ENCODE data around the gene CKS2. TPM values are rescaled to one million over a fixed set of nuclear protein-coding genes. Genes with fewer than 3 reads are reported as not detected.

CKS2 gene
- total RNA-seq, 4 donors from 2014 or later = 4.2 to 57.0 (median 19.1) TPM

DNA sequence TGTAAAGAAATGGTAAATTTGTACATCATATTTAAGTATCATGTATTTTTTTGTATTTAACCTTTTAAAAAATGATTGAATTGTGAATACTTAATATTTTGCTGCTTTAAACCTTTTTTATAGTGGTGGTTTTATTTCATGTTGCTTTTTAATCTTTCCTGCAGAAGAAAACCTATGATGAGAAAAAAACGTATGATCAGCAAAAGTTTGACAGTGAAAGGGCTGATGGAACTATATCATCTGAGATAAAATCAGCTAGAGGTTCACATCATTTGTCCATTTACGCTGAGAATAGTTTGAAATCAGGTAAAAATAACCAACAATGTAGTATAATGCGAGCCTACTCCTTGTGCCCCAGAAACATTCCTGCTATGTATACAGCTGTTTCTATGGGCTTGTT is 14.7 kb downstream of the CKS2 start:
- no peak for DNase-seq
- intact Hi-C loops (cut with DNase I; ENCODE audit: low total_unique reads) = no loop called here
- no peaks in the 10 kb centered on the region for H3K27me3 ChIP-seq
- no peak for TF ChIP-seq POLR2A (IDR thresholded peaks at IDR 0.05)
- TF ChIP-seq, protein P1, sequence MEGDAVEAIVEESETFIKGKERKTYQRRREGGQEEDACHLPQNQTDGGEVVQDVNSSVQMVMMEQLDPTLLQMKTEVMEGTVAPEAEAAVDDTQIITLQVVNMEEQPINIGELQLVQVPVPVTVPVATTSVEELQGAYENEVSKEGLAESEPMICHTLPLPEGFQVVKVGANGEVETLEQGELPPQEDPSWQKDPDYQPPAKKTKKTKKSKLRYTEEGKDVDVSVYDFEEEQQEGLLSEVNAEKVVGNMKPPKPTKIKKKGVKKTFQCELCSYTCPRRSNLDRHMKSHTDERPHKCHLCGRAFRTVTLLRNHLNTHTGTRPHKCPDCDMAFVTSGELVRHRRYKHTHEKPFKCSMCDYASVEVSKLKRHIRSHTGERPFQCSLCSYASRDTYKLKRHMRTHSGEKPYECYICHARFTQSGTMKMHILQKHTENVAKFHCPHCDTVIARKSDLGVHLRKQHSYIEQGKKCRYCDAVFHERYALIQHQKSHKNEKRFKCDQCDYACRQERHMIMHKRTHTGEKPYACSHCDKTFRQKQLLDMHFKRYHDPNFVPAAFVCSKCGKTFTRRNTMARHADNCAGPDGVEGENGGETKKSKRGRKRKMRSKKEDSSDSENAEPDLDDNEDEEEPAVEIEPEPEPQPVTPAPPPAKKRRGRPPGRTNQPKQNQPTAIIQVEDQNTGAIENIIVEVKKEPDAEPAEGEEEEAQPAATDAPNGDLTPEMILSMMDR (IDR thresholded peaks at IDR 0.05) = no peak
- no peak overlapping the region for H3K4me3 ChIP-seq
- H3K4me1 ChIP-seq = peaks cover 0 to 10% of the 10 kb centered on the region in 2 donors
- no peak overlapping the region for H3K27ac ChIP-seq
- no peaks in the 10 kb centered on the region for H3K36me3 ChIP-seq
- no peaks in the 10 kb centered on the region for H3K9me3 ChIP-seq

DNA sequence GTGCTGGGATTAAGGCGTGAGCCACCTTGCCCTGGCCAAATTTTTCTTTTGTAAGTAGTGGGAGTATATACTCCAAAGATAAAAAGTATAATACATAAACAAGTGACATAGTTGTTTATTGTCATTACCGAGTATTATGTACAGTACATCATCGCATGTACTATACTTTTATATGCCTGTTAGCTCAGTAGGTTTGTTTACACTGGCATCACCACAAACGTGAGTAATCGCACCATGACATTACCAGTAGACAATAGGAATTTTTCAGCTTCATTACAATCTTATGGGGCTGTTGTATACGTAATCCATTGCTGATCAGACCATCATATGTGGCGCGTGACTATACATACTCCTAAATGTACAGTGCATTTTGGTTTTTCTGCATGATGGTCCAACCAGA is 17.1 kb downstream of the CKS2 start:
- Histone ChIP-seq H3K4me1 (no peaks in the 10 kb centered on the region), H3K9me3 (no peaks in the 10 kb centered on the region), H3K27ac (no peak overlapping the region), H3K27me3 (no peaks in the 10 kb centered on the region), H3K36me3 (no peaks in the 10 kb centered on the region), H3K4me3 (no peak overlapping the region)
- TF ChIP-seq, protein P1 (IDR thresholded peaks at IDR 0.05) = no peak
- TF ChIP-seq POLR2A (IDR thresholded peaks at IDR 0.05) = no peak
- intact Hi-C loops (cut with DNase I; ENCODE audit: low total_unique reads) = no loop called here
- DNase-seq = no peak

DNA sequence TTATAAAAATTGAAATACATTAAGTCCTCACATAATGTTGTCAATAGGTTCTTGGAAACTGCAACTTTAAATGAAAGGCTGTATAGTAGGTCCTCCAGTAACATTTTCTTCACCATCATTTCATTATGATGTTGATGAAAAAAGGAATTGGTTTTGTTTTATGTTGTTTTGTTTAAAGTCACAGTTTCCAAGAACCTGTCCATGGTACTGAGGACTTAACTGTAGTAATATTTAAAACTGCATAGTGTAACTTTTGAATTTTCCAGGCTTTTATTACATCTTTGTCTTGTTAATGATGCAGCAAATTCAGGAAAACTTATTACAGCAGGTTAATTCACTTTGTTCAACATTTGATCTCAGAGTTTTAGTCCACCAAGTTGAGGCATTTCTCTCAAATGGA is 18.9 kb downstream of the CKS2 start:
- Histone ChIP-seq H3K9me3 (no peaks in the 10 kb centered on the region), H3K4me1 (no peaks in the 10 kb centered on the region), H3K4me3 (no peak overlapping the region), H3K27me3 (no peaks in the 10 kb centered on the region), H3K36me3 (no peaks in the 10 kb centered on the region), H3K27ac (no peak overlapping the region)
- TF ChIP-seq, protein P1 (IDR thresholded peaks at IDR 0.05) = no peak
- TF ChIP-seq POLR2A (IDR thresholded peaks at IDR 0.05) = no peak
- intact Hi-C loops (cut with DNase I; ENCODE audit: low total_unique reads) = no loop called here
- no peak for DNase-seq

DNA sequence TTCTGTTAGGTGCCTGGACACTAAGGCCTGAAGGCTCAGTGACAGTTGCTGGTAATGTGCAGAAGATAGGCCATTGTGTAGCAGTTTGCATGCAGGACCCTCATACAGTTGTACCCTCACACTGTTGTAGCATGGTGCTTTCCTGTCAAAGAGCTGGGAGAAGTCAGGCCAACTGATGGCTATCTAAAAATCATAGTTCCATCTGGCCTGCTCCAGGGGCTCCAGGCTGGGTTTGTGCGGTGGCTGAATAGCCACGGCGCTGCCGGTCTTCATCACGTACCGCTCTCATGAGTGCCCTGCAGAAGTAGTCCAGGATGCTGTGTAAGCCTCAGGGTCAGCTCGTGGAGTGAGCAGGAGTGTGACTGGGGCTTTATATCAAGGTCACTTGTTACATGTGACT is 19.5 kb downstream of the CKS2 start:
- no peak for DNase-seq
- H3K9me3 ChIP-seq = no peaks in the 10 kb centered on the region
- TF ChIP-seq, protein P1 (IDR thresholded peaks at IDR 0.05) = no peak
- no peak for TF ChIP-seq POLR2A (IDR thresholded peaks at IDR 0.05)
- H3K27ac ChIP-seq = no peak overlapping the region
- intact Hi-C loops (cut with DNase I; ENCODE audit: low total_unique reads) = no loop called here
- H3K4me3 ChIP-seq = no peak overlapping the region
- H3K36me3 ChIP-seq = no peaks in the 10 kb centered on the region
- no peaks in the 10 kb centered on the region for H3K27me3 ChIP-seq
- no peaks in the 10 kb centered on the region for H3K4me1 ChIP-seq

DNA sequence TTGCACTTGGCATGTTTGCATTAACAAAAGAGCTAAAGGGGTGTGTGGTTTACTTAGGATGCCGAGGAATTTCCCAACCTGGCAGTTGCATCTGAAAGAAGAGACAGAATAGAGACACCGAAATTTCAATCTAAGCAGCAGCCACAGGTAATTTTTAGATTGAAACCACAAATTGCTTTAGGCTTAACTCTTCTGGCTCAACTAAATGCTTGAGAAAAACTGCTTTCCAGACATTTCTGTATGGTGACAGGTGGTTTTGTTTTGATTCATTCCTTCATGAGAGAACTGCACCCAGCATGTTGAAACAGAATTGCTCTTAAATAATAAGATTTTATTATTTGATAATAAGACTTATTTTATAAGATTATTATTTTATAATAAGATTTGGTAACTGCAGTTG is 28.8 kb downstream of the CKS2 start:
- TF ChIP-seq, protein P1 (IDR thresholded peaks at IDR 0.05) = no peak
- TF ChIP-seq POLR2A (IDR thresholded peaks at IDR 0.05) = no peak
- H3K27me3 ChIP-seq = no peaks in the 10 kb centered on the region
- no peak for DNase-seq
- H3K27ac ChIP-seq = no peak overlapping the region
- no peaks in the 10 kb centered on the region for H3K36me3 ChIP-seq
- no peaks in the 10 kb centered on the region for H3K9me3 ChIP-seq
- no peak overlapping the region for H3K4me3 ChIP-seq
- intact Hi-C loops (cut with DNase I; ENCODE audit: low total_unique reads) = no loop called here
- no peaks in the 10 kb centered on the region for H3K4me1 ChIP-seq

All from uterus (tissue), 4 donors.